ENCODE measurements around the gene FAM184A.

The FAM184A gene

DNA sequence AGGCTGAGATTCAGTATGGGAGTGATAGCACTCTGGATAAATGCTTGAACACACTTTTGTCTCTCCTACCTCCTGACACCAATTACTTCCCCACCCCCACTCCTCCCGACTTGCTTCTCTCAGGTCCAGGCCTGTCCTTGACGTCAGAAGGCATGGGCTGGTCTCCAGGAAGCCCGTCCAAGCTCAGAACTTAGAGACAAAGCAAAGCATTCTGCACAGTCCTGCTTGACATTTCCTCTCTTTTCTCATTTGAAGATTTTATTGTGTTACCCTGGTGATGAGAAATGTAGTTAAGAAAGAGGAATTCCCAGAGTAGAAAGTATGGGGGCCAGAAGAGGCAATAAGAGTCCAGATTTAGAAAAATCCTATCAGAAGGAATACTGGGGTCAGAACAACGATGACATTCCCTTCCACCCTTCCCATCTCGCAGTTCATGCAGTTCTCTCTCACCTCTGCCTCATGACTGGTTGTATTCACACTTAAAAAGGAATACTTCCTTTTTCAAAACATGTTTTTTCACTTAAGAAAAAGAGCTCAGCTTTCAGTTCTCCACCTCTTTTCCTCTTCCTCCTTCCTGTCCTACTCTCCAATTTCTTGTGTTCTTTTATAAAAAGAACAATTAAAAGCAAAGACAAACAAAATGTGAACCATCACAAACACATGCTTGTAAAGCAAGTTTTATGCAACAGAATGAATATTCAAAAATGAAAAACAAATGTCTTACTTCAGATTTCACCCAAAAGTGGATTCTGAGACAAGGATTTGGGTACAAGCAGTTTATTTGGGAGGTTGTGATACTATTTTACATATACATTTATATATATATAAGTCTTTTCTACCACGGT is 18.5 kb upstream of the FAM184A start:
- DNase-seq = peak; percentile 85

DNA sequence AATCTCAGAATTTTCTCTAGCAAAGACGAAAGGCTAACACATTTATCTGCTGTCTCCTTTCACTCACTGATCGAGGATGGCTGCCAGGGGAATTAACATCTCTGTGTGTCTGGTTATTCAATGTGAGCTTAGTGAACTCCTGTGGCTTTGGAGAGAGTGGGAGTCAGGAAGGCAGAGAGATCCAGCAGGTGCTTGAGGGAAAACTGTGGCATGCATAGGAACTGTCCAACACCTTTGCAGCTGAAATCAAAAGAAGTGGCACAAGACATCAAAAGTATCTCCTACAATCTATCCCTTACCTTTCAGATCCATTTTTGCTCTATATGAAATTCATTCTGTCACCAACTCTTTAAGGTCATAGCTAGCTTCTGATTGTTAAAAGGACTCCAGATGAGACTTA is 11.8 kb upstream of the FAM184A start:
- DNase-seq = no peak

DNA sequence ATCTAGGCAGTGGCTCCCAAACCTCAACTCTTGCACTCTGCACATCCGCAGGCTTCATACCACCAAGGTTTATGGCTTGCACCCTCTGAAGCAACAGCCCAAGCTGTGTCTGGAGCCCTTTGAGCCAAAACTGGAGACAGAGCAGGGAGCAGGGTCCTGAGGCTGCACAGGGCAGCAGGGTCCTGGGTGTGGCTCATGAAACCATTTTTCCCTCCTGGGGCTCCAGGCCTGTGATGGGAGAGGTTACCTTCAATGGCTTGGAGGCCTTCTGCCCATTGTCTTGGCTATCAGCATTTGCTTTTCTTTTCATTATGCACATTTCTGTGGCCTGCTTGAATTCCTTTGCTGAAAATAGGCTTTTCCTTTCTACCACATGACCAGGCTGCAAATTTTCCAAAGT is 6.3 kb upstream of the FAM184A start:
- no peak for DNase-seq

DNA sequence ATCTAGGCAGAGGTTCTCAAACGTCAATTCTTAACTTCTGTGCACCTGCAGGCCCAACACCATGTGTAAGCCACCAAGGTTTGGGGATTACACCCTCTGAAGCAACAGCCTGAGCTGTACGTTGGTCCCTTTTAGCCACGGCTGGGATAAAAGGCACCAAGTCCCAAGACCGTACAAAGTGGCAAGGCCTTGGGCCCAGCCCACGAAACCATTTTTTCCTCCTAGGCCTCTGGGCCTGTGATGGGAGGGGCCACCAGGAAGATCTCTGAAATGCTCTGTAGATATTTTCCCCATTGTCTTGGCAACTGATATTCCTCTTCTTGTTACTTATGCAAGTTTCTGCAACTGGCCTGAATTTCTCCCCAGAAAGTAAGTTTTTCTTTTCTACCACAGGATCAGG is 4.5 kb upstream of the FAM184A start:
- DNase-seq = no peak

DNA sequence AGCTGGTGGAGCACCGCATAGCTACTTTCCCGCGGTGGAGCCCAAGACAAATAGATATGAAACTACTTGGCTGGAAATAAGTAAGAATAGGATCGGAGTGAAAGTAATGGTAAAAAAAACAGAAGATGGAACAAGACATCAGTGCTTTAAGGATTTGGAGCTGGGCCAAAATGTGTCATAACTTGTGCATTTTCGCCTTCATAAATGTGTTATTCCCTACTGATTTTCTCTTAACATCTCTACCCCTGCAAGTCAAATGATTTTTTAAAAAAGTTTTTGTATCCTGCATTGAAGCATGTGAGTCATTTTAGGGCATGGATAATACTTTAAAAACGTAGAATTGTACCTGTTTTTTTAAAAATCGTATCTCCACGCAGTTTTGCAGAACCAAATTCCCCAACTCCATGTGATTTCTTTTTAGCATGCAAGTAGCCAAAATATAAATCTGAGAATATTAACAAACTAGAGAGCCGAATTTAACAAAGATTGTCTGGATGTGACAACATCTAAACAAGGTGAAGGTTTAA is 882 bp upstream of the FAM184A start:
- no peak for DNase-seq

DNA sequence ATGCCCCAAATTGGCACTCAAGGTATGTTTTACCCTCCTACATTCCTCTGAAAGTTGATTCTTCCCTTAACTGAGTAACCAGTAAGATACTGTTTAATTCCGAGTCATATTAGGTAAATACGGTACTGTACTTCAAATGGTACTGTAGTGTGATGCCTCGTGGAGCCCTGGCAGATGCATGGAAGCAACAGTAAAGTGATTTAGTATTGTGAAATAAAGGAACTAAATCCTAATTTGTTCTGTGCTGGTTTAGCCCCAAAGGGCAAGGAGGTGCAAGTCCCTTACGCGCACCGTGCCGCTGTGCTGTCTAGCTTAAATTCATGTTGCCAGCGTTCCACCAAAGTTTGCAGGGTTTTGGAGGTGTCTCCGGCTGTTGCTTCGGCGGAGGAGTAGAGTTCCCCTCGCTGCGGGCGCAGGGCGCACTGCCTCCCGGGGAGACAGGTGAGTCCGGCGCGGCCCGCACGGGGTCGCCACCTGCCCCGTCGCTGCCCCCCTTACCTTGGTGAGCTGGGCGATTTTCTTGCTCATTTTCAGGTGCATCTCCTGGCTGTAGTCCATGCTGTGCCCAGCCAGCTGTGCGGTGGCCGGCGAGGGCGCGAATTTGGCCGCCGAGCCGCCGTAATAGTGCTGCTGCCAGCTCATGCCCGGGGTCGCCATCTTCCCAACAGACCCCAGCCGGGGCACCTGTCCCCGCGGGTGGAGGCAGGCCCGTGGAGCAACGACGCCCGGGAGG is 655 bp downstream of the FAM184A start:
- DNase-seq = peak; percentile 63

DNA sequence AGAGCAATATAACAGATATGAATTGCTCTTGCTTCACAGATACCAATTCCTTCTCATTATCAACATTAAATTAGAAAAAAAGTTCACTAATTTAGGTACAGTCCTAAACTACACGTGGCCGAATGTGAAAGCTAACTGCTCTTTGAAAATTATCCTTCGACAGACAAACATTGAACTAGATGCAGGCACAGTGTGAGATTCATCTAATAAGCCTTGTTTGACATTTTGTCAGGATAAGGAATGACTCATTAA is 1.1 kb downstream of the FAM184A start:
- no peak for DNase-seq

DNA sequence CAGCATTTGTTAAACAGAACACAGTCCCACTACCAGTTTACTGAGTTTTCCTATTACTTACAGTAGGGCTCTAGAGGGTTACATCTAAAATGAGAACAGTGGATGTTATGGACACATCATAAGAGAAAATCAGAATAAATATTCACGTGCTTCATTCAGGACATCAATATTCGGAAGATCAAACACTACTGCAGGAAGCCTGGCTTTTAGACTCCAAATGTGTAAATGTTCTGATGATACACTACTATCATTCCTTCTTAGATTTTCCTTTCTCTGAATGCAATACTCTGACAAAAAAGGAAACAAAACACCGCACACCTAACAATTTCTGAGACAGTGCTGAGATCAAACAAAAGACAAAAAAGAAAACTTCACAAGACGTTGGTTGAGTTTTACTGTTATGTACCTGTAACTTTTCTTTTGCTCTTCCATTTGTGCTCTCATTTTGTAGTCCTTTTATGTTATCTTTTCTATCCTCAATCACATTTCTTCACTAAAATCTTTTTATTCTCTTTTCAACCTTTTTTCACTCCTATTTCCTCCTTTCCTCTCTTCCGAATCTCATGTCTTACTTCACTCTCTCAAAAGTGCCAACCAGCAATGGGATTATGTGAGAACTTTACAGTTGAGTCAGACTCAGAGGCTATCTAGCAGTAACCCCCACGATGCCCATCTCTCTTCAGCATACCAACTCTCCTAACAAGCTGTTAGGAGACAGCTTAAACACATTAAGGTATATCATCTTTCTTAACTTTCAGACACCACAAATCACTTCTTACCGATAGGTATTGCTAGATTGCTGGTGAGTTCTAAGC is 1.7 kb downstream of the FAM184A start:
- DNase-seq = no peak

DNA sequence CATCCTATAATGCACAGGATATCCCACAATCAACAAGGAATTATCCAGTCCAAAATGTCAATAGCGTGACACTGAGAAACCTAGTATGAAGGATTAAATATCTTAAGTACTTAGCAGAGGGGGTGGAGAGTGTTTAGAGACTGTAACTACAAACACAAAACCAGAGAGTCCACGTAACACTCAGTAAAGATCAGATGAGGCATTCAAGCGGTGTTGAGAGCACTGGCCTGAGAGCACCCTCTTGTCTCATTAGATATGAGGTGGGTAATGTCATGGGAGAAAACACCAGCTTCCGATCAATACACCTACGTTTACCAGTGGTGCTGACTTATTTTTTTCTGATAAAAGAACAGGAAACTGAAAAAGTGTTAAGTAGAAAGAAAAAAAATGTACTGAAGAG is 2.3 kb downstream of the FAM184A start:
- no peak for DNase-seq

DNA sequence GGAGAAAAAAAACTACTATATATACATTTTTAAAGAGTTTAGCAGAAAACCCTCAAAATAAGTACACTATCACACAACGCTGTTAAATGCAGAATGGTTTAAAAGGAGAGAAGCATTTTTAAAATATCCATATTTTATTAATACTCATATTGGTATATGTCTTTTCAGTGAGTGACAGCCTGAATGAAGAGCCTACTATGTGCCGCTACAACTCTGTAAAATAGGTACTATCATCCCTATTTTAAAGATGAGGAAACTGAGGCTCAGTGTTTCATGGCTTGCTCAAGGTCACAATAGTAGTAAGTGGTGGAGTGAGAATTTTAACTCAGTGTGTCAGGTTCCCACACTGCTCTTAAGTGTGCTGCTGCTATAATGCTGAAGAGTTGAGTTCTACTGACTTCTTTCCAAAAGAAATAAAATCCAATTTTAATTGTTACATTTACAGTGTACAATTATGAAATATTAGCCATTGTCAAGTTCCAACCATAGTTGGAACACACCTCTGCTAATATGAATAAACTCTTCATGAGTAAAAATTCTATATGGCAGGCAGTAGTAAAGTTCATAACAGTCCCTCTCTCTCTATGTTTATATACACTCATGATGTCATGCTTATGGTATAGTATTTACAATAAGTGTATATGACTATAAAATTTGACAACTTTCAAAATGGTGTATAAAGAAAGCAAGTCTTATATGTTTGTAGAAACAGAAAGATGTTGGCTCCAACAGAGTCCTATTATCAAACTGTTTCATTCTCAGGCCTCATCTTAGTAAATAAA is 3.1 kb downstream of the FAM184A start:
- DNase-seq = no peak

DNA sequence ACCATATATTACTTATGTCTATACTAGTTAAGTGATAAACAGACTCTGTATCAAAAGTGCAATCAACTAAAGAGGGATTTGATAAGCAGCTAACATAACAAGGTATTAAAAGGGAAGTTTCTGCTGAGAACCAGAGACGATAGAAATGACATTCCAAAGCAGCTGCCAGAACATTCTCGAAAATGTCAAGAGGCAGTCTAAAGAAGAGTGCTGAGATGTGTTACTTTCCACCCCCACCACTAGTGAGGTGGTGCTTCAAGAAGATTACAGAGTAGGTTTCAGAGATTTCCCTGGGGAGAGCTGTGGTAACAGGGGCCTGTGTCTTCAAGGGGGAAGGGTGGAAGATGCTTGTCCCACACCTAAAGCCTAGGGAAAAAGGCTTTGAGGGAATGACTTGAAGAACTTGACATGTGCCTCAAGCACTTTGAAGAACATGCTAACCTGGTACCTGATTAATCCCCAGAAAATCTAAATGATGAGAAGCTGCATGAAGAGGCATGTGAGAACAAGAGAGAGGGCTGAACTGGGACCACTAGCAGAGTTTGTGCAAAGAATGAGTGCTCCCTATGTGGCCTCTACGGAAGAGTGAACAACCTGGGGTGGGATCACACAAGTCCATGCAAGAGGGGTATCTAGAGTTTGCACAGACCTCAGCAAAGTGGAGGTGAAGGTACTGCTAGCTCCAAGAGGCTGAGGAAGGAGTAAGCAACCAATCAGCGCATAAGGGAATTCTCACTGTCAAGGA is 5.0 kb downstream of the FAM184A start:
- no peak for DNase-seq

DNA sequence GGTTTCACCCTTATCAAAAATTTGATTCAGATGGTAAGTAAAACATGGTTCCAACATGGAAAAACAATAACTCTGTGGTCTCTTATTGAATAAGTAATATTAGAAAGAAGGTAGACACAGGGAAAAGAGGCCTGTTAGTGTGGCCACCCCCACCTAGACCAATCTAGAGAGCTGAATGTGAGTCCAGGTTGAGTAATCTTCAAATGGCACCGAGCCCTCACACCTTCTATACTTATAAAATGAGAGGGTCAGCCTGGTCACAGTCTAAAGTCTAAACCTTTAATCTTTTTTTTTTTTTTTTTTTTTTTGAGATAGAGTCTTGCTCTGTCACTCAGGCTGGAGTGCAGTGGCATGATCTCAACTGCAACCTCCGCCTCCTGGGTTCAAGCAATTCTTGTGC is 6.9 kb downstream of the FAM184A start:
- DNase-seq = no peak

DNA sequence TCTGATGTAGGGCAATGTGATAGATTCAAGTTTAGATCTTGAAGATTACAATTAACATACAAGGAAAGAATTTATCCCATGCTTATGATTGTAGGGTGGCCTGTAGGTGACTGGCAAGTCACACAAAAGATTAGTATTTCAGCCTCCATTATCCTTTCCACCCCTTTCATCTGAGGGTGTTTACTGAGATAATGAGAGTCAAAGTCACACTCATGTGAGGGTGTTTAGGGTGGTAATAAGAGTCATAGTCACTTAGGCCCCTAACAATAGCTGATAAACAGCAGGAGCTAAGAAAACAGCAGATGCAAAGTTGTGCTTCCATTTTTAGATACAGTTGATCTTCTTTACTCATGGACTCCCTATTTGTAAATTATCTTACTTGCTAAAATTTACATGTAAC is 11.4 kb downstream of the FAM184A start:
- DNase-seq = no peak

DNA sequence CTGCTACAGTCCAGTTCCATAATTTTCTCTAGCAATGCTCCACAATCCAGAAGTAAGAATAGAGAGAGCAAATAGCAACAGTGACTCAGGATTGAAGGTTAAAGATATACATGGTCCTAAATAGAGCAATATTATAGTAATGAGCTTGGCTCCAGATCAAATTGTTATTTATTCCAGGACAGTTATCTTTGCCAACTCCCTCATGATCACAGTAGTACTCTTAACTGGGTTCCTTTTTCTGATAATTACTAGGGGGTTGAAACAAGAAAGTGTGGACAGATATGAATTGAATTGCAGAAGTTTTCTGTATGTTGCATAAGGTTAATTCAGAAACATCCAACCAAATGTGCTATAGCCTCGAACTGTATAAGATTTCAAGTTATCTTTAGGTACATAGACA is 11.9 kb downstream of the FAM184A start:
- no peak for DNase-seq

DNA sequence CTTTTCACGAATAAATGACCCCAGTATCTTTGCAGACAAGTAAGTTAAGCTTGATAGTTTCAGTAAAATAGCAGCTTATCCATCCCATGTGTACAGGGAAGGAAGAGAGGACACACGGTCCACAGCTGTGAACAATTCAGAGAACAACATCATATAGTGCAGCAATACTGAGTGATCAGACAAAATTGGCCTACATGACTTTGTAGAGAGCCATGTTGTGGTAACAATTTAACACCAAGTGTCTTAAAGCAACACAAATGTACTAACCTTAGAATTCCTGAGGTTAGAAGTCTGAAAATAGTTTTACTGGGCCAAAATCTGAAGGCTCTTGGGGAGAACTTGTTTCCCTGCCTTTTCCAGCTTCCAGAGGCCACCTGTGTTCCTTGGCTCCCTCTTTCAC is 12.5 kb downstream of the FAM184A start:
- DNase-seq = no peak

DNA sequence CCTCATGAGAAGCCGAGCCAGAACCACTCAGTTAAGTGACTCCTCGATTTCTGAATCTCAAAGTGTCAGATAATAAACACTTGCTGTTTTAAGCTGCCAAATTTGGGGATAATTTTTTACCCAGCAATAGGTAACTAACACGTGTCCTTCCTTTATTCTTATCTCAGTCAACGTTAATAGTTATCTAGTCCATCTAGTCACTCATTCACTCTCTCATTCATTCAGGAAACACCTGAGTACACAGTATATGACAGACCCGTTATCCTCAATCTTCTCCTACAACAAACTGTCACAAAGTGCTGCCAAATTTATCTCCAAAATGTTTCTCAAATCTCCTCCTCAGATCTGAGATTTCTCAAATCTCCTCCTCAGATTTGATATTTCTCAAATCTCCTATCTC is 13.1 kb downstream of the FAM184A start:
- no peak for DNase-seq

DNA sequence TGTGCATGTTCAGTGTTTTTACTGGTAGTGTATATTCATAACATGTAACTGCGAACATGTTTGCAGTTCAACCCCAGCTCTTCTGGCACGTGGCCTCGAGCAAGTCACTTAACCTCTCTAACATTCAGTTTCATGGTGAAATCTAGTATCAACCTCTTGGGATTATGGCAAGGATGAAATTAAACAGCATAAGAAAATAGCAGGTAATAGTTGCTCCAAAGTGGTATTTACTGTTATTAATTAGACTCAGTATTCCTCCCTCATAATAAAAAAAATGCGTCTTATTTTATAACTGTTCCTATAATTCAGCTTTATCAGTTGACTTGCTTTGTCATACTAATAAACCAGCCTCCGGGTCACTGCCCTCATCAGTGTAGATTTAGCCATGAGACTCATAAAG is 15.0 kb downstream of the FAM184A start:
- no peak for DNase-seq

DNA sequence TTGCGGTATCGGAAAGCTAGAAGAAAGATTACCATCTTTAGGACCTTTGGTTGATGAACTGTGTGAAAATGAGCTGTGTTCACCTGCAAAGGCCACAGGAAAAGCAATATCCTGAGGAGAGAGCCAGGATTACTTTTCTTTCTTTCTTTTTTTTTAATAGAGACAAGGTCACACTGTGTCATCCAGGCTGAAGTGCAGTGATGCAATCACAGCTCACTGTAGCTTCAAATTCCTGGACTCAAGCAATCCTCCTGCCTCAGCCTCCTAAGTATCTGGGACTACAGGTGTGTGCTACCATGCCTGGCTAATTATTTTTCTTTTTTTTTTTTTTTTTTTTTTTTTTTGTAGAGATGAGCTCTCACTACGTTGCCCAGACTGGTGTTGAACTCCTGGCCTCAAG is 17.2 kb downstream of the FAM184A start:
- no peak for DNase-seq

DNA sequence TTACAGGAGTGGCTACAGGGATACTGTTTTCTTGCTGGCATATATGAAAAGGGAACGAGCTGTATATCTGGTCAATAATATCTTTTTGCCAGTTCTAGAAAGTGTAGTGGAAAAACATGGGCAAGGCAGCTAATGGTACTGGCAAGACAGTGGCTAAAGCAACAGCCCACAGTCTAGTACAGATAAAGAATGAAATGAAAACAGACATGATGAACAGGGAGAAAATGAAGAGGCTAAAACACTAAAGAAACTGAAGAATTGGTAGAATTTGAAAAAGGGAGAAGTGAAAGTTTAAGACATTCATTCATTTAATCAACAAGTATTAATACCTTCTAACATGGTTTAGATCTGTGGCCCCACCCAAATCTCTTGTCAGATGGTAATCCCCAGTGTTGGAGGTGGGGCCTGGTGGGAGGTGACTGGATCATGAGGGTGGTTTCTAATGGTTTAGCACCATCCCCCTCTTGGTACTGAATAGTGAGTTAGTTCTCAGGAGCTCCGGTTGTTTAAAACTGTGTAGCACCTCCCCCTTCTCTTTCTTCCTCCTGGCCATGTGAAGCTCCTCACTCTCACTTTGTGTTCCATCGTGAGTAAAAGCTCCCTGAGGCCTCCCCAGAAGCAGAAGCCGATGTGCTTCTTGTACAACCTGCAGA is 18.1 kb downstream of the FAM184A start:
- DNase-seq = no peak

DNA sequence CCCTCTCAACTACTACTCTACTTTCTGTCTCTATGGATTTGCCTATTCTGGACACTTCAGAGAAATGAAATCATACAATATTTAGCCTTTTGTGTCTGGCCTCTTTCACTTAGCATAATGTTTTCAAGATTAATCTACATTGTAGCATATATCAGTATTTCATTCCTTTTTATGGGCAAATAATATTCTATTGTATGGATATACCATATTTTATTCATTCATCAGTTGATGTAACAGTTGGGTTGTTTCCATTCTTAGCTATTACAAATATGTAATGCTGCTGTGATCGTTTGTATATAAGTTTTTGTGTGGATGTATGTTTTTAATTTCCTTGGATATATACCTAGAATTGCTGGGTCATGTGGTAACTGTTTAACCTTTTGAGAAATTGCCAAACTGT is 23.4 kb downstream of the FAM184A start:
- DNase-seq = no peak

DNA sequence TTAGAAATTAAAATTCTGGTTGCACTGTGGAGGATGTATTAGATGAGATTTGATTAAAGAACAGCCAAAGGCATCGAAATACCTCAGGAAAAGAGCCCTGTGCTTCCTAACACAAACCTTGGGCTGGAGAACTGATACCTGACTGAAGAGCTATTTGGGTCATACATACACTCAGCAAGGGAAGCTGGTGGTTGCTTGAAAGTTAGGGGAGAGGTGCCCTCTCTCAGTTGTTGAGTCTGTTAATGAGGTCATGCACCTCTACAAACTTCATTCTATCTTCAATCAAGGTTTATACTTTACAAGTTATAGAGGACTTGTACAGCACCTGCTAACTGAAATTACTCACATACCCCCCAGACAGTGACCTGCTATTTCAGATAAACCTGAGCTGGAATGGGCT is 25.5 kb downstream of the FAM184A start:
- DNase-seq = no peak
